ENCODE measurements around the gene AGAP4.
"Not testable (repeated sequence)": the region's sequence is repeated elsewhere in the genome, so short reads cannot be mapped to it uniquely, and the experiment has no call there.

AGAP4 gene

GRCh38 chr10:45790694-45791426 is 56.4 kb downstream of the AGAP4 start:
- not testable (repeated sequence) for DNase-seq

GRCh38 chr10:45789991-45790390 is 57.3 kb downstream of the AGAP4 start:
- DNase-seq: not testable (repeated sequence)

GRCh38 chr10:45787212-45787741 is 60.0 kb downstream of the AGAP4 start:
- DNase-seq: not testable (repeated sequence)

- DNase-seq: not testable (repeated sequence)
Observed at GRCh38 chr10:45786217-45786616, 61.1 kb downstream of the AGAP4 start.
